Measurements from ENCODE around the gene ECHS1. TPM values are rescaled to one million over a fixed set of nuclear protein-coding genes. Genes with fewer than 3 reads are reported as not detected.

ECHS1 gene
- total RNA-seq, 1 experiment from 2014 or later, result 58.0 TPM

- Histone ChIP-seq H2AFZ (ENCODE audit: low read depth, low read length, poor library complexity, severe bottlenecking) (no peak overlapping the region), H3K79me2 (ENCODE audit: insufficient read depth, low read length) (0 out of 2 replicates have a peak, but pooled peaks cover 2% of the 10 kb centered on the region), H4K20me1 (ENCODE audit: insufficient read depth) (no peaks in the 10 kb centered on the region), H3K4me3 (replicated peaks in 1 of 2; ENCODE audit: low read depth in 1 of 2, low read length in 2 of 2) (no peak overlapping the region), H3K27me3 (ENCODE audit: insufficient read depth, low read length) (no peaks in the 10 kb centered on the region), H3K9me2 (ENCODE audit: insufficient read depth) (no peaks in the 10 kb centered on the region), H3K27ac (ENCODE audit: low read depth, low read length) (no peak overlapping the region), H3K9ac (ENCODE audit: low read length) (no peak overlapping the region), H3K4me2 (ENCODE audit: low read length) (no peak overlapping the region), H3K4me1 (ENCODE audit: control insufficient read depth in 1 of 2, insufficient read depth in 2 of 2, low read length in 2 of 2) (peaks cover 0 to 10% of the 10 kb centered on the region in 2 experiments; a peak in 2 of 4 replicates), H3K36me3 (ENCODE audit: control insufficient read depth in 1 of 2, insufficient read depth in 2 of 2, low read length in 2 of 2) (no peaks in the 10 kb centered on the region), H3K9me3 (ENCODE audit: control insufficient read depth in 1 of 2, insufficient read depth in 1 of 2, low read depth in 1 of 2, low read length in 2 of 2) (no peaks in the 10 kb centered on the region)
- intact Hi-C loops (cut with micrococcal nuclease), result no loop called here
- ChIA-PET POLR2A (no interaction called here), RAD21 (ENCODE audit: low non-redundant PET in 1 of 2, low total read pairs in 2 of 2, uncharacterized antibody in 2 of 2, unreplicated experiment in 2 of 2) (no interaction called here), CTCF (no interaction called here)
- no peak for ATAC-seq
- no peak for TF ChIP-seq TCF7L2 (IDR thresholded peaks at IDR 0.05; ENCODE audit: borderline replicate concordance, extremely low read depth, insufficient read depth, insufficient read length)
- no peak for TF ChIP-seq SIN3A (IDR thresholded peaks at IDR 0.05; ENCODE audit: low read depth)
- no peak for TF ChIP-seq RAD21 (IDR thresholded peaks at IDR 0.05; ENCODE audit: low read depth)
- no peak for TF ChIP-seq CTCF (IDR thresholded peaks at IDR 0.05 in 2 of 3, conservative IDR thresholded peaks at IDR 0.05 in 1 of 3; ENCODE audit: borderline replicate concordance in 1 of 3, insufficient read depth in 1 of 3, low read depth in 2 of 3, low read length in 2 of 3)
- TF ChIP-seq POLR2AphosphoS5 (IDR thresholded peaks at IDR 0.05; ENCODE audit: low read depth, low read length), result no peak
- TF ChIP-seq CBX3 (IDR thresholded peaks at IDR 0.05; ENCODE audit: low read depth), result no peak
- no peak for TF ChIP-seq REST (IDR thresholded peaks at IDR 0.05; ENCODE audit: low read depth)
- no peak for TF ChIP-seq FOSL1 (IDR thresholded peaks at IDR 0.05; ENCODE audit: low read depth)
- TF ChIP-seq ELF1 (IDR thresholded peaks at IDR 0.05; ENCODE audit: borderline replicate concordance, low read depth), result no peak
- TF ChIP-seq SP1 (IDR thresholded peaks at IDR 0.05; ENCODE audit: low read depth), result no peak
- TF ChIP-seq MAX (IDR thresholded peaks at IDR 0.05), result no peak
- TF ChIP-seq JUND (IDR thresholded peaks at IDR 0.05), result no peak
- no peak for TF ChIP-seq POLR2A (IDR thresholded peaks at IDR 0.05; ENCODE audit: borderline replicate concordance, extremely low read depth, insufficient read depth, insufficient read length)
- TF ChIP-seq EGR1 (IDR thresholded peaks at IDR 0.05; ENCODE audit: low read depth), result no peak
- TF ChIP-seq ZFX (IDR thresholded peaks at IDR 0.05), result no peak
- TF ChIP-seq ZBTB33 (IDR thresholded peaks at IDR 0.05; ENCODE audit: extremely low read depth, insufficient replicate concordance, low read length), result no peak
- TF ChIP-seq ATF3 (IDR thresholded peaks at IDR 0.05), result no peak
- TF ChIP-seq CEBPB (IDR thresholded peaks at IDR 0.05; ENCODE audit: low read depth), result no peak
- TF ChIP-seq EZH2 (IDR thresholded peaks at IDR 0.05), result no peak
- no peak for TF ChIP-seq SRF (IDR thresholded peaks at IDR 0.05; ENCODE audit: low read depth)
- BruUV-seq (replicated peaks), result no TSS peak
- no peak for DNase-seq (ENCODE audit: low read depth, low spot score)
Measured at GRCh38 chr10:133377025-133377817, 4.1 kb upstream of the ECHS1 start.
